Peyer's patch (tissue), 4 donors: ENCODE measurements around the gene MET. TPM values are rescaled to one million over a fixed set of nuclear protein-coding genes. Genes with fewer than 3 reads are reported as not detected.
"Not testable (repeated sequence)": the region's sequence is repeated elsewhere in the genome, so short reads cannot be mapped to it uniquely, and the experiment has no call there.

ENCODE experiments used
- DNase-seq, 3 donors: peaks; one replicate each; pipeline ENCODE4 v3.0.0-alpha.2; 2017 to 2019
- H3K27ac ChIP-seq, 4 donors: fragments of 200-600 bp; sonication (generic); one replicate each; pipeline ENCODE4 v1.5.1; 2016 to 2019
- H3K27me3 ChIP-seq, 2 donors: fragments of 200-600 bp; sonication (generic); one replicate each; pipeline ENCODE4 v1.5.1; 2019
- H3K36me3 ChIP-seq, 3 donors: fragments of 200-600 bp; sonication (generic); one replicate each; pipeline ENCODE4 v1.5.1; 2016 to 2019
- H3K4me1 ChIP-seq, 4 donors: fragments of 200-600 bp; sonication (generic); one replicate each; pipeline ENCODE4 v1.5.1; 2016 to 2019
- H3K4me3 ChIP-seq, 4 donors: fragments of 200-600 bp; sonication (generic); 1 replicate in 3 of 4; 2 replicates in 1 of 4; pipeline ENCODE4 v1.5.1; 2016 to 2019; ENCODE audit warnings: mild to moderate bottlenecking in 1 of 4
- H3K9me3 ChIP-seq, 4 donors: fragments of 200-600 bp; sonication (generic); one replicate each; pipeline ENCODE4 v1.5.1; 2016 to 2019; ENCODE audit warnings: mild to moderate bottlenecking in 1 of 4
- POLR2A ChIP-seq, 2 donors: fragments of 450-650 bp; IDR thresholded peaks; one replicate each; pipeline ENCODE4 v1.5.1; 2017; ENCODE audit warnings: antibody characterized with exemption in 2 of 2, mild to moderate bottlenecking in 2 of 2, moderate library complexity in 2 of 2
- total RNA-seq, 4 donors: library from RNA; depleted of rRNA; stranded (reverse); fragments of >200 nt; gene quantifications; one replicate each; pipeline ENCODE4 v1.1.0, GENCODE V29; 2016
- TF ChIP-seq, protein P1 (sequence below), 6 experiments: fragments of 450-650 bp in 4 of 6; fragments of 200-600 bp in 2 of 6; sonication (generic) in 1 of 6; IDR thresholded peaks; one replicate each; pipeline ENCODE4 v1.5.1; 2017 to 2019; ENCODE audit warnings: antibody characterized with exemption in 6 of 6, mild to moderate bottlenecking in 3 of 6, moderate library complexity in 1 of 6

MET gene
- total RNA-seq, 4 donors from 2014 or later, result 2.5 to 34.0 (median 23.6) TPM

- no peaks in the 10 kb centered on the region for H3K9me3 ChIP-seq
- peaks cover 0 to 7% (median 0%) of the 10 kb centered on the region in 4 donors for H3K4me1 ChIP-seq
- DNase-seq, result no peak
- H3K4me3 ChIP-seq, result no peak overlapping the region
- TF ChIP-seq, protein P1, sequence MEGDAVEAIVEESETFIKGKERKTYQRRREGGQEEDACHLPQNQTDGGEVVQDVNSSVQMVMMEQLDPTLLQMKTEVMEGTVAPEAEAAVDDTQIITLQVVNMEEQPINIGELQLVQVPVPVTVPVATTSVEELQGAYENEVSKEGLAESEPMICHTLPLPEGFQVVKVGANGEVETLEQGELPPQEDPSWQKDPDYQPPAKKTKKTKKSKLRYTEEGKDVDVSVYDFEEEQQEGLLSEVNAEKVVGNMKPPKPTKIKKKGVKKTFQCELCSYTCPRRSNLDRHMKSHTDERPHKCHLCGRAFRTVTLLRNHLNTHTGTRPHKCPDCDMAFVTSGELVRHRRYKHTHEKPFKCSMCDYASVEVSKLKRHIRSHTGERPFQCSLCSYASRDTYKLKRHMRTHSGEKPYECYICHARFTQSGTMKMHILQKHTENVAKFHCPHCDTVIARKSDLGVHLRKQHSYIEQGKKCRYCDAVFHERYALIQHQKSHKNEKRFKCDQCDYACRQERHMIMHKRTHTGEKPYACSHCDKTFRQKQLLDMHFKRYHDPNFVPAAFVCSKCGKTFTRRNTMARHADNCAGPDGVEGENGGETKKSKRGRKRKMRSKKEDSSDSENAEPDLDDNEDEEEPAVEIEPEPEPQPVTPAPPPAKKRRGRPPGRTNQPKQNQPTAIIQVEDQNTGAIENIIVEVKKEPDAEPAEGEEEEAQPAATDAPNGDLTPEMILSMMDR (IDR thresholded peaks at IDR 0.05), result no peak
- TF ChIP-seq POLR2A (IDR thresholded peaks at IDR 0.05), result no peak
- peak overlapping the region in 1 of 4 donors; percentile 58 for H3K27ac ChIP-seq
- no peaks in the 10 kb centered on the region for H3K36me3 ChIP-seq
- H3K27me3 ChIP-seq, result no peaks in the 10 kb centered on the region
These were observed 40.3 kb upstream of the MET start for GRCh38 chr7:116631676-116632075.

DNA sequence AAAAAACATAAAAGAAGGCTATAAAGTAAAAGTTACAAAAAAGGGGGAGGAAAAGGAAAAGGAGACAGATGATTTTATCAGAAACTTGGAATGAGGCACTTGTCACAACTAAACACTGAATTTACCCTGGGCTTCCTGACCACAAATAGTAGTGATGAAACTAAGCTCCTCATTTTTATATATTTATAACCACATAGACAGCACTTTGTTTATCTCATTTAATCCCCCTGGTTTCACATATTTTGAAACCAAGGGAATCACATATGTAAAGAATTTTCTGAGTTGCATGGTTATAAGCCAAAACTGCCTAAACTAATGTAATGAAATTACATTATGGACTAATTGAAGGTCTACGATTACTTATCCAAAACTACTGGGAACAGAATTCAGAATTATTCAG, 39.6 kb upstream of the MET start:
- Histone ChIP-seq H3K36me3 (no peaks in the 10 kb centered on the region), H3K27me3 (no peaks in the 10 kb centered on the region), H3K4me3 (no peak overlapping the region), H3K4me1 (peaks cover 0 to 7% (median 0%) of the 10 kb centered on the region in 4 donors), H3K27ac (no peak overlapping the region), H3K9me3 (no peaks in the 10 kb centered on the region)
- TF ChIP-seq, protein P1 (IDR thresholded peaks at IDR 0.05), result no peak
- no peak for TF ChIP-seq POLR2A (IDR thresholded peaks at IDR 0.05)
- DNase-seq, result no peak

- Histone ChIP-seq H3K36me3 (no peaks in the 10 kb centered on the region), H3K27me3 (no peaks in the 10 kb centered on the region), H3K4me1 (peaks cover 0 to 7% (median 0%) of the 10 kb centered on the region in 4 donors), H3K9me3 (no peaks in the 10 kb centered on the region), H3K4me3 (no peak overlapping the region), H3K27ac (no peak overlapping the region)
- TF ChIP-seq, protein P1 (IDR thresholded peaks at IDR 0.05), result no peak
- TF ChIP-seq POLR2A (IDR thresholded peaks at IDR 0.05), result no peak
- DNase-seq, result no peak
These were observed 38.6 kb upstream of the MET start for GRCh38 chr7:116633131-116633988.

DNA sequence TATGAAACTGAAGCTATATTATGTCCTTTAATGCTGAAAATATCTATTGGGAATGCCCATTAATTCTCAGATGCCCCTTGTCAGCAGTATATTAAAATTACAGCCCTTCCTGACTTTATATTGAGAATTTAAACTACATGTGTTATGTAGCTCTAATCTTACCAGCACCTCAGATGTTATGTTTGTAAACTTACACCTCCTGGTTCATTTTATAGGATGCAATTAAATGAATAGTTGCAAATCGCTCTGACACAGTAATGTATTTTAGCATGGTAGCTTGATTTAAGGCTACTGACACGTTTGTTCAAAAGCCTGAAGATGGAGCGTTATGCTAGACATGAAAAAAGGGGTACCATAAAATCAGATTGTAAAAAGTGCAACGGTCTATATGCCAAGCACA, 35.0 kb upstream of the MET start:
- Histone ChIP-seq H3K4me1 (no peaks in the 10 kb centered on the region), H3K36me3 (no peaks in the 10 kb centered on the region), H3K27ac (no peak overlapping the region), H3K27me3 (no peaks in the 10 kb centered on the region), H3K9me3 (no peaks in the 10 kb centered on the region), H3K4me3 (no peak overlapping the region)
- DNase-seq, result no peak
- TF ChIP-seq POLR2A (IDR thresholded peaks at IDR 0.05), result no peak
- TF ChIP-seq, protein P1 (IDR thresholded peaks at IDR 0.05), result no peak

GRCh38 chr7:116638592-116638991, 33.4 kb upstream of the MET start:
- H3K27ac ChIP-seq, DNase-seq, H3K9me3 ChIP-seq, H3K27me3 ChIP-seq, H3K36me3 ChIP-seq, H3K4me3 ChIP-seq, H3K4me1 ChIP-seq: not testable (repeated sequence)

GRCh38 chr7:116641551-116642153, 30.3 kb upstream of the MET start:
- H3K4me3 ChIP-seq, result no peak overlapping the region
- H3K27ac ChIP-seq, result no peak overlapping the region
- no peak for DNase-seq
- no peaks in the 10 kb centered on the region for H3K9me3 ChIP-seq
- no peaks in the 10 kb centered on the region for H3K36me3 ChIP-seq
- H3K4me1 ChIP-seq, result no peaks in the 10 kb centered on the region
- TF ChIP-seq, protein P1 (IDR thresholded peaks at IDR 0.05), result no peak
- H3K27me3 ChIP-seq, result no peaks in the 10 kb centered on the region

GRCh38 chr7:116643148-116643547, 28.8 kb upstream of the MET start:
- H3K27ac ChIP-seq, H3K4me3 ChIP-seq, H3K36me3 ChIP-seq, DNase-seq, H3K4me1 ChIP-seq, H3K27me3 ChIP-seq, H3K9me3 ChIP-seq: not testable (repeated sequence)
